Caco-2 (cell line): ENCODE measurements around the gene CD33. TPM values are rescaled to one million over a fixed set of nuclear protein-coding genes. Genes with fewer than 3 reads are reported as not detected.
"Not testable (repeated sequence)": the region's sequence is repeated elsewhere in the genome, so short reads cannot be mapped to it uniquely, and the experiment has no call there.

Experiments used
- Bru-seq: library from RNA; stranded (reverse); fragments of 400-500 nt; gene quantifications from one replicate; lab custom pipeline; 2021; lab: Mats Ljungman, UMichigan
- BruChase-seq, 2 experiments: library from RNA; stranded (reverse); fragments of 400-500 nt; gene quantifications; one replicate each; lab custom pipeline; 2021; lab: Mats Ljungman, UMichigan
- BruUV-seq: library from RNA; stranded (reverse); fragments of 400-500 nt; replicated peaks from 2 replicates; lab custom pipeline; 2021; lab: Mats Ljungman, UMichigan
- CTCF ChIA-PET: fragments of 300-600 bp; sonication (Branson Sonifier 250); formaldehyde crosslinking; loops from one replicate; lab custom pipeline; 2022; ENCODE audit warnings: antibody characterized with exemption; lab: Charles Lee
- POLR2A ChIA-PET: fragments of 300-600 bp; sonication (Branson Sonifier 250); formaldehyde crosslinking; loops from one replicate; lab custom pipeline; 2022; ENCODE audit warnings: antibody characterized with exemption; lab: Charles Lee
- DNase-seq, 2 experiments: peaks; one replicate each; pipeline versions ENCODE4 v3.0.0 to v3.0.0-alpha.2; 2020 to 2022
- H3K27me3 ChIP-seq: replicated peaks from 2 replicates; pipeline ENCODE4 v1.6.0; 2011; ENCODE audit warnings: low read length; ENCODE audit not compliant: control insufficient read depth, insufficient read depth
- H3K36me3 ChIP-seq: 2 replicates; pipeline ENCODE4 v1.5.1; 2011; ENCODE audit warnings: low read length; ENCODE audit not compliant: control insufficient read depth, insufficient read depth
- H3K4me1 ChIP-seq: fragments of 250-450 bp; sonication (Bioruptor Pico); 2 replicates; pipeline ENCODE4 v1.5.1; 2020; ENCODE audit warnings: mild to moderate bottlenecking
- H3K4me3 ChIP-seq: 2 replicates; pipeline ENCODE4 v1.5.1; 2011; ENCODE audit warnings: low read depth, mild to moderate bottlenecking, control low read depth, low read length
- H3K9me3 ChIP-seq: fragments of 250-450 bp; sonication (Bioruptor Pico); 2 replicates; pipeline ENCODE4 v1.5.1; 2020; ENCODE audit warnings: mild to moderate bottlenecking, moderate library complexity
- H3K27ac Mint-ChIP-seq: one replicate; pipeline ENCODE4 v1.8.0; 2022; ENCODE audit warnings: mixed read lengths; ENCODE audit not compliant: unreplicated experiment
- H3K27me3 Mint-ChIP-seq: one replicate; pipeline ENCODE4 v1.8.0; 2022; ENCODE audit warnings: mixed read lengths; ENCODE audit not compliant: insufficient read depth, unreplicated experiment
- H3K36me3 Mint-ChIP-seq: one replicate; pipeline ENCODE4 v1.8.0; 2022; ENCODE audit warnings: mild to moderate bottlenecking, mixed read lengths; ENCODE audit not compliant: insufficient read depth, unreplicated experiment
- H3K4me1 Mint-ChIP-seq: one replicate; pipeline ENCODE4 v1.8.0; 2022; ENCODE audit warnings: low read depth, mixed read lengths; ENCODE audit not compliant: unreplicated experiment
- H3K4me3 Mint-ChIP-seq: one replicate; pipeline ENCODE4 v1.8.0; 2022; ENCODE audit warnings: mild to moderate bottlenecking, moderate library complexity, mixed read lengths; ENCODE audit not compliant: unreplicated experiment
- H3K9me3 Mint-ChIP-seq: one replicate; pipeline ENCODE4 v1.8.0; 2022; ENCODE audit warnings: mixed read lengths; ENCODE audit not compliant: unreplicated experiment
- intact Hi-C: fragments of 100-400 bp; cut with micrococcal nuclease; formaldehyde crosslinking; loops from one replicate; pipeline ENCODE4 v1.10.0; 2022; ENCODE audit not compliant: unreplicated experiment
- long read RNA-seq: library from polyadenylated mRNA; stranded (forward); transcript quantifications from one replicate; pipeline ENCODE4 v2.0.0, GENCODE V29; 2022
- total RNA-seq: library from RNA; stranded (reverse); gene quantifications from 2 replicates; pipeline ENCODE4 v1.2.3, GENCODE V29; 2022
- TF ChIP-seq, protein P1 (sequence below), 2 experiments: fragments of 200-600 bp in 1 of 2; IDR thresholded peaks; 1 replicate in 1 of 2; 2 replicates in 1 of 2; pipeline versions ENCODE4 v1.5.1 to v1.8.0; 2011 to 2022; ENCODE audit warnings: antibody characterized with exemption in 1 of 2, control low read depth in 1 of 2, inconsistent platforms in 1 of 2, low read depth in 1 of 2, low read length in 1 of 2, mild to moderate bottlenecking in 1 of 2, moderate library complexity in 1 of 2; ENCODE audit not compliant: insufficient read depth in 1 of 2, severe bottlenecking in 1 of 2, unreplicated experiment in 1 of 2

CD33 gene
- total RNA-seq = not detected in 2 replicates
- Bru-seq, nascent RNA = not detected
- BruChase-seq, experiment 1, labeled RNA remaining after a 2-hour chase = percentile 6 among the genes with signal in this experiment
- percentile 10 among the genes with signal in this experiment for BruChase-seq, experiment 2, labeled RNA remaining after a 6-hour chase
- long read RNA-seq = 0 reads

DNA sequence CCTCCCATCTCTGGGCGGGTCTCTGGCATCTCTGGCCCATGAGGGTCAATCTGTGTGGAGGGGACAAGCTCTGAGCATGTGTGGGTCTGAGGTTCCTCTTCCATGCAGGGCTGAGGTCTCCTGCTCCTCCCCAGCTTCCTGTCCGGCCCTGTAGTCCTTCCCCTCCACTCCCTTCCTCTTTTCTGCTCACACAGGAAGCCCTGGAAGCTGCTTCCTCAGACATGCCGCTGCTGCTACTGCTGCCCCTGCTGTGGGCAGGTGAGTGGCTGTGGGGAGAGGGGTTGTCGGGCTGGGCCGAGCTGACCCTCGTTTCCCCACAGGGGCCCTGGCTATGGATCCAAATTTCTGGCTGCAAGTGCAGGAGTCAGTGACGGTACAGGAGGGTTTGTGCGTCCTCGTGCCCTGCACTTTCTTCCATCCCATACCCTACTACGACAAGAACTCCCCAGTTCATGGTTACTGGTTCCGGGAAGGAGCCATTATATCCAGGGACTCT lies at the start of gene CD33:
Gene CD33 (plus strand): TSS at position 183 of the 496 bp plus-strand sequence. CDS start 39 bp downstream, at position 222.
- H3K4me3 Mint-ChIP-seq, H3K4me1 ChIP-seq, H3K4me1 Mint-ChIP-seq, H3K4me3 ChIP-seq, BruUV-seq, POLR2A ChIA-PET, H3K27ac Mint-ChIP-seq, H3K36me3 Mint-ChIP-seq, DNase-seq, H3K9me3 ChIP-seq, H3K36me3 ChIP-seq, H3K9me3 Mint-ChIP-seq, H3K27me3 ChIP-seq, intact Hi-C loops: not testable (repeated sequence)
- CTCF ChIA-PET = interaction anchor here (0.6 kb wide), 1 partner anchor 65 kb away, joined by 3 read pairs; no protein-coding TSS in a partner anchor
- H3K27me3 Mint-ChIP-seq = peaks cover 33% of the 10 kb centered on the region

DNA sequence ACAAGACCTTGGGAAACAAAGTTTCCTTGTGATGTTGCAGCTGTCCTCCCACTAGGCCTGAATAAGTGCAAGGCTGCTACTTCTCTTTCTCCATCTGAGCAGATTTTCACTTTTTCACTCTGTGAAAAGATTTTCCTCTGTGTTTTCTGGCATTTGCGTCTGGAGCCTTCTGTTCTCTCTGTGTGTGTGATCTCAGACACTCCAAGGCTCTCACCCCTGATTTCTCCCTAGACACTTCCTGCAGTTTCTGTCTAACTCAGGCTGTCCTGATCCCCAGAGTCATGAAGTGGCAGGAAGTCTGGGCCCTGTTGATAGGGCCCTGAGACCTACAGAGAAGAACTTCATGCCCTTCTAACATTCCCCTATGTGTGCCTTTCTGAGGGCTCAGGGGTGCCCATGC lies 45.6 kb upstream of the CD33 start:
- TF ChIP-seq, protein P1, sequence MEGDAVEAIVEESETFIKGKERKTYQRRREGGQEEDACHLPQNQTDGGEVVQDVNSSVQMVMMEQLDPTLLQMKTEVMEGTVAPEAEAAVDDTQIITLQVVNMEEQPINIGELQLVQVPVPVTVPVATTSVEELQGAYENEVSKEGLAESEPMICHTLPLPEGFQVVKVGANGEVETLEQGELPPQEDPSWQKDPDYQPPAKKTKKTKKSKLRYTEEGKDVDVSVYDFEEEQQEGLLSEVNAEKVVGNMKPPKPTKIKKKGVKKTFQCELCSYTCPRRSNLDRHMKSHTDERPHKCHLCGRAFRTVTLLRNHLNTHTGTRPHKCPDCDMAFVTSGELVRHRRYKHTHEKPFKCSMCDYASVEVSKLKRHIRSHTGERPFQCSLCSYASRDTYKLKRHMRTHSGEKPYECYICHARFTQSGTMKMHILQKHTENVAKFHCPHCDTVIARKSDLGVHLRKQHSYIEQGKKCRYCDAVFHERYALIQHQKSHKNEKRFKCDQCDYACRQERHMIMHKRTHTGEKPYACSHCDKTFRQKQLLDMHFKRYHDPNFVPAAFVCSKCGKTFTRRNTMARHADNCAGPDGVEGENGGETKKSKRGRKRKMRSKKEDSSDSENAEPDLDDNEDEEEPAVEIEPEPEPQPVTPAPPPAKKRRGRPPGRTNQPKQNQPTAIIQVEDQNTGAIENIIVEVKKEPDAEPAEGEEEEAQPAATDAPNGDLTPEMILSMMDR (IDR thresholded peaks at IDR 0.05; ENCODE audit: insufficient read depth in 1 of 2, low read depth in 1 of 2, low read length in 1 of 2, severe bottlenecking in 1 of 2, unreplicated experiment in 1 of 2) = no peak
- BruUV-seq = no TSS peak
- H3K27me3 Mint-ChIP-seq = peaks cover 8% of the 10 kb centered on the region
- no peaks in the 10 kb centered on the region for H3K4me1 Mint-ChIP-seq
- H3K27ac Mint-ChIP-seq = no peak overlapping the region
- H3K9me3 ChIP-seq = no peaks in the 10 kb centered on the region
- H3K27me3 ChIP-seq = no peaks in the 10 kb centered on the region
- no peak overlapping the region for H3K4me3 ChIP-seq
- H3K4me1 ChIP-seq = no peaks in the 10 kb centered on the region
- CTCF ChIA-PET = interaction anchor here (0.6 kb wide), 1 partner anchor 133 kb away, joined by 4 read pairs; no protein-coding TSS in a partner anchor
- H3K9me3 Mint-ChIP-seq = no peaks in the 10 kb centered on the region
- H3K36me3 ChIP-seq = no peaks in the 10 kb centered on the region
- no peak overlapping the region for H3K4me3 Mint-ChIP-seq
- POLR2A ChIA-PET = no interaction called here
- intact Hi-C loops = no loop called here
- DNase-seq = no peak
- H3K36me3 Mint-ChIP-seq = no peaks in the 10 kb centered on the region

DNA sequence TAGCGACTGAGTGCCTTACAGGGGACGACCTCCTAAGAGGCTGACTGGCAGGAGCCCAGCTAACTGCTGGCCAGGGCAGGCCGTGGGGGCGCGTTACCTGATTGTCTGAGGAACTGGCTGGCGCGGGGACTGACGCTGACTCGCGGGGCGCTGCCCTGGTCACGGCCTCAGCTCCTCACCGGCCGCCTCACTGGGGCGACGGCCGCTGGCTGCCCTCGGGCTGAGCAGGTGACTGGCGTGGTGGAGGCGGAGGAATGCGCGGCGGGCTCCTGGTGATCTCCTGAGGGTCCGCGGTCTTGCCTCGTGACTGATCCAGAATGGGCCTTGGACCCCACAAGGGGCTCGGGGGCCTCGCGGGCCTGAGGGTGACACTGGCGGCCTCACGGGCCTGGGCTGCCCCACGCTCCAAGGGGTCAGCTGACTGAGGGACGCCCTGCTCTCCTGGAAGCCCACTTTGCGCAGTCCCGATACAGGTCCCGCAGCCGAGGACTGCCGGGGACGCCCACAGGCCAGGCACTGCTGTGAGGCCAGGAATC lies 43.4 kb upstream of the CD33 start:
- H3K27me3 ChIP-seq = no peaks in the 10 kb centered on the region
- H3K4me3 ChIP-seq = no peak overlapping the region
- Mint-ChIP-seq H3K27ac (no peak overlapping the region), H3K4me3 (no peak overlapping the region), H3K9me3 (no peaks in the 10 kb centered on the region), H3K27me3 (peaks cover 17% of the 10 kb centered on the region), H3K36me3 (no peaks in the 10 kb centered on the region), H3K4me1 (no peaks in the 10 kb centered on the region)
- TF ChIP-seq, protein P1 (IDR thresholded peaks at IDR 0.05; ENCODE audit: insufficient read depth in 1 of 2, low read depth in 1 of 2, low read length in 1 of 2, severe bottlenecking in 1 of 2, unreplicated experiment in 1 of 2) = no peak
- BruUV-seq = no TSS peak
- no peaks in the 10 kb centered on the region for H3K9me3 ChIP-seq
- H3K4me1 ChIP-seq = no peaks in the 10 kb centered on the region
- POLR2A ChIA-PET = no interaction called here
- CTCF ChIA-PET = no interaction called here
- intact Hi-C loops = no loop called here
- DNase-seq = no peak
- H3K36me3 ChIP-seq = no peaks in the 10 kb centered on the region
